Adrenal gland (tissue), 5 donors: Measurements from ENCODE around the gene SHOC2.

ENCODE experiments used
- CTCF ChIP-seq, 6 experiments: fragments of 450-650 bp in 4 of 6; fragments of 200-600 bp in 2 of 6; sonication (generic) in 1 of 6; IDR thresholded peaks; 1 replicate in 5 of 6; 2 replicates in 1 of 6; pipeline versions ENCODE4 v1.5.1 to v1.8.0; 2016 to 2021; ENCODE audit warnings: antibody characterized with exemption in 6 of 6, mild to moderate bottlenecking in 2 of 6, moderate library complexity in 1 of 6
- POLR2A ChIP-seq, 2 donors: fragments of 450-650 bp; IDR thresholded peaks; one replicate each; pipeline ENCODE4 v1.6.1; 2017; ENCODE audit warnings: antibody characterized with exemption in 2 of 2, mild to moderate bottlenecking in 2 of 2, moderate library complexity in 1 of 2
- donor health status: DM: no; HTN: no; CAD: no.

GRCh38 chr10:111017098-111017497 is 97.7 kb downstream of the SHOC2 start:
- TF ChIP-seq CTCF (IDR thresholded peaks at IDR 0.05) (no peak), POLR2A (IDR thresholded peaks at IDR 0.05) (no peak)
